HG03064 (cell line): Measurements from ENCODE around the gene RPS29.
"Not testable (repeated sequence)": the region's sequence is repeated elsewhere in the genome, so short reads cannot be mapped to it uniquely, and the experiment has no call there.

ENCODE experiments used
- ATAC-seq: cut with Tn5 transposase; IDR thresholded peaks from one replicate; pipeline ENCODE4 v1.9.1; 2021; ENCODE audit warnings: low read depth; ENCODE audit not compliant: unreplicated experiment

RPS29 gene

DNA sequence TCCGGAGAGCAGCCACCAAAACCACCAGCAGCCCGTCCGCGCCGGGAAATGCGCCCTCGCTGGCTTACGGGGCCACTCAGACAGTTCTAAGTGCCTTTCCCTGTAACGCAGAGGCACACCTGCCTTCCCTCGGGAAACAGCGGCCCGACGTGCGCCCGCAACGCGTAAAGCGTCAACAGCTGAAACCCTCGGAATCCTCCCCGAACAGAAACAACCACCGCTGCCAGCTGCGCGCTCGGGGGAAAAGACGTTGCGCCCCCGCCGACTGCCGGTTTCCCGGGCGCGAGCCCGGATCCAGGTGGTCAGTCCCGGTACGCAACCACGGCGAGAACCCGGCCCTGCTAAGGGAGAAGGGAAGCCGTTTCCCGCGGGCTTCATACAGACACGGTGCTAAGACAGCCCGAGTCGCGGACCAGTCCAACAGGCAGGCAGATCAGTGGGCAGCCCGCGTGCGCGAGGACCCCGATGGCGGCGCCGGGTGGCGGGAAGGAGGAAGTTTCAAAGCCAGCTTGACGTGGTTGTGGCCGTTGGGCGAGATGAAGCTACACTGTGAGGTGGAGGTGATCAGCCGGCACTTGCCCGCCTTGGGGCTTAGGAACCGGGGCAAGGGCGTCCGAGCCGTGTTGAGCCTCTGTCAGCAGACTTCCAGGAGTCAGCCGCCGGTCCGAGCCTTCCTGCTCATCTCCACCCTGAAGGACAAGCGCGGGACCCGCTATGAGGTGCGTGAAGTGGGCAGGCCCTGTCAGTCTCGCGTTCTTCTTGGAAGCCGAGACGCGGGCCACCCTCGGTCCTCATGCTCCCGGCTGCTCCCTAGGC is 12.5 kb upstream of the RPS29 start, which contains the start of gene LRR1:
TSS of gene LRR1 (plus strand) at position 456 of the 816 bp plus-strand sequence. CDS start at position 537, 81 bp downstream.
- peak; percentile 60 for ATAC-seq

DNA sequence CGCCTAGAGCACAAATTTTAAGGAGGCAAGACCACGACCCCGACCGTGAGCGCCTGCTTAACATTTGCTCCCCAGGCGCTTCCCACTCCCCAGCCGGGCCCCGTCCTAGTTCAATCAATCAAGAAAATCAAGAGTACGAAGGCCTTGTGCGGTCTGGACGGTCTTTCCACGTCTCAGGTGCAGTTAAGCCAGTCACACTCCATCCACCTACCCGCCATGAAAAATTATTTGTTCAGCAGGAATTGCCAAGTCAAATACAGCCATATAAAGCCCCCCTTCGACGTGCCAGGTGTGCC is 12.0 kb upstream of the RPS29 start:
- ATAC-seq = no peak

DNA sequence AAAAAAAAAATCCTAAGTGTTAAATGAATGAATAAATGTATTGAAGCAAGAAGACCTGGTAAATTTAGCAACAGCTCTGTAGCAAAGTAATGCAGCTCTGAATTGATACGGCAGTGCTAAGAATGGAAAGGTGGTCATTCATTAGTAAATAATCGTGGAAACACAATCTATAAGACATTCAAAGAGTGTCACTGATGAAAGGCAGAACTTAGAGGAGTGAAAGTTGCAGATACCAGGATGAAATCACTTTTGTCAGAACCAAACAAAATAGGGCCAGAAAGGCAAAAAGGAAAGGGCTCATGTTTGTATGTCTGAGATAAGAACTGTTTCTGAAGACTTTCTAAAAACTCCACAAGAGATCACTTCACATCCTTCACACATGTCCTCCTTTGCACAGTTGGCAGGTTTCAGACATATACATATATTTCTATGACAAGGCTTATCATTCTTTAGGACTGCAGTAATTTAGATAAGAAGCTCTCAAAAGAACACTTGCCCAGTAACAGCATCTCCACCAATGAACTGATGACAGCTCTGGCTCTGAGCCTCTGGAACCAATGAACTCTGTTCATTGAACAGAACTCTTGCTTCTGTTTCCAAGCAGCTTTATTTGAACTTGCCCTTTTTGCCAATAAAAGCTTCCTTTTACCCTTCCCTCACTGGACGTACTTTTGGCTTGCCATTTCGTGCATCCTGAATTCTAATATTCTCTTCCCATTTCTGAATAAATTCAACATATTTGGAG is 8.3 kb upstream of the RPS29 start:
- ATAC-seq = no peak

DNA sequence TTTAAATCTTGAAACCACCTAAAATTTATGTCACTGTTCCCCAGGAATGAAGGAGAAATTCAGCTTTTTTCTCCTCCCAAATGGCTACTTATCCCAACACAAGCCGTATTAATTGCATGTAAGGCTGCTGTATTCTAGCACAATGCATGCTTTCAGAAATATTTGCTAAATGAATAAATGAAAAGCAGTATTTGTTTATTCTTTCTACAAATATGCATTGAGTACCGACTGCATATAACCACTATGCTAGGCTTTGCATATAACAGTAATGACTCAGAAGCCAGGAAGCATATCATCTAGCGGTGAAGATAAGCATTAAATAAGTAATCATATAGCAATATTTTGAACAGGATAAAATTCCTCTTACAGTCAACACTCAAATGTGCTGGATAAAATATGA is 6.8 kb upstream of the RPS29 start:
- no peak for ATAC-seq

DNA sequence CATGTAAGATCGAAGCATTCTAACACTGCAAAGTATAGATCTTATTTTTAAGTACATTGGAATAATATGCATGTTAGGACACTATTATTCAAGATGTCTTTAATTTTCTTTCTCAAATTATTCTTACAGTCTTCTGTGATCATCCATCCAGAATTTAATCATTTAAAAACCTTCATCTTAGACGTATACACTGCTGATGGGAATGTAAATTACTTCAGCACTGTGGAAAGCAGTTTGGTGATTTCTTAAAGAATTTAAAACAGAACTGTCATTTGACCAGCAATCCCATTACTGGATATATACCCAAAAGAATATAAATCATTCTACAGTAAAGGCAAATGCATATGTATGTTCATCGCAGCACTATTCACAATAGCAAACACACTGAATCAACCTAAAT is 3.2 kb upstream of the RPS29 start:
- ATAC-seq = no peak

DNA sequence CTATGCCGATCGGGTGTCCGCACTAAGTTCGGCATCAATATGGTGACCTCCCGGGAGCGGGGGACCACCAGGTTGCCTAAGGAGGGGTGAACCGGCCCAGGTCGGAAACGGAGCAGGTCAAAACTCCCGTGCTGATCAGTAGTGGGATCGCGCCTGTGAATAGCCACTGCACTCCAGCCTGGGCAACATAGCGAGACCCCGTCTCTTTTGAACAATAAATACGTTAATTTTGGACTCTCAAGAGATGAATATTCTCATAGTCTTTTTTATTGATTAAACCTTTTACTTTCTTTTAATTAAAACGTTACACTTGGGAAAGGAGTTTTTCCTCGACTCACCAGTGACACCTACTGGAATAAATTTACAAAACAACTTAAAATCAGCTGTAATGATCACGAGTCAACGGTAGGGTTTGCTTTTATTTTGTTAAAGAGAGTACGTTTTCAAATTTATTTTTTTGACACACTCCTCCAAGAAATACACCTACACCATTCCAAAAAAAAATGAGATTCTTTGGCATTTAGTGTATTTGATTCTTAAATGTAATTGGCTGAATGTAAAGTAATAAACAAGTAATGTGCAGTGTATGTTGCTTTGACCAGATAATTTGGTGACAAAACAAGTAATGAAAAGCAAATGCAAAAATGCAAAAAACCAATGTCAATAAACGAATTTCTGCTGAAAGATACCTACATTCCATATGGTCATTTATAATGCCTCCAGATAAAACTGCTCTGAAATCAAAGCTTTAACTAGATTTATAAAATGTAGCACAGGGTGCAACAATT is 687 bp upstream of the RPS29 start:
- peak; percentile 29 for ATAC-seq

DNA sequence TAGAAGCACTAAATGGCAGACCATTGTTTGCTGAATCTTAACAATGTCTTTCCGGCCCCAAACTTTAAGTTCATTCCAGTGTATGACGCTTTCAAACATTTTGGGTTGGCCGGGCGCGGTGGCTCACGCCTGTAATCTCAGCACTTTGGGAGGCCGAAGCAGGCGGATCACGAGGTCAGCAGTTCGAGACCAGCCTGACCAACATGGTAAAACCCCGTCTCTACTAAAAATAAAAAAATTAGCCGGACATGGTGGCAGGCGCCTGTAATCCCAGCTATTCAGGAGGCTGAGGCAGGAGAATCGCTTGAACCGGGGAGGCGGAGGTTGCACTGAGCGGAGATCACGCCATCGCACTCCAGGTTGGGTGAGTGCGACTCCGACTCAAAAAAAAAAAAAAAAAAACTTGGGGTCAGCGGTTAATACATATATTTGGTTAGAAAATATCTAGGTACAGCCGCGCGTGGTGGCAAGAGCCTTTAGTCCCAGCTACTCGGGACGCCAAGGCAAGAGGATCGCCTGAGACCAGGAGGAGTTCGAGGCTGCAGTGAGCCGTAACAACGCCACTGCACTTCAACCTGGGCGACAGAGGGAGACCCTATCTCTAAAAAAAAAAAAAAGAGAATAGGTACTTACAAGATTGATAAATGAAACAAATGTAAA is 1.1 kb downstream of the RPS29 start:
- ATAC-seq = not testable (repeated sequence)

DNA sequence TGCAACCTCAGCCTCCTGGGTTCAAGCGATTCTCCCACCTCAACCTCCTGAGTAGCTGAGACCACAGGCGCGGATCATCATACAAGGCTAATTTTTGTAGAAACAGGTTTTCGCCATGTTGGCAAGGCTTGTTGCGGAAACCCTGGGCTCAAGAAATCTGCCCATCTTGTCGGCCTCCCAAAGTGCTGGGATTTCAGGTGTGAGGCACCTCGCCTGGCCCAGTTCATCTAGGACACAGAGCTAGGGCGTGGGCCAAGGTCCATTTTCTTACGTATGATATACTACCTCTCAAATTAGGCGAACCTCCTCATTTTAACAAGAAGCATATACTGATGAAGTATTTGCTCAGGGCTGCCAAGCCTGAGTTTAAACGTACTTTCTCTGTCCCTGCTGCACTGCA is 2.1 kb downstream of the RPS29 start:
- ATAC-seq = no peak

DNA sequence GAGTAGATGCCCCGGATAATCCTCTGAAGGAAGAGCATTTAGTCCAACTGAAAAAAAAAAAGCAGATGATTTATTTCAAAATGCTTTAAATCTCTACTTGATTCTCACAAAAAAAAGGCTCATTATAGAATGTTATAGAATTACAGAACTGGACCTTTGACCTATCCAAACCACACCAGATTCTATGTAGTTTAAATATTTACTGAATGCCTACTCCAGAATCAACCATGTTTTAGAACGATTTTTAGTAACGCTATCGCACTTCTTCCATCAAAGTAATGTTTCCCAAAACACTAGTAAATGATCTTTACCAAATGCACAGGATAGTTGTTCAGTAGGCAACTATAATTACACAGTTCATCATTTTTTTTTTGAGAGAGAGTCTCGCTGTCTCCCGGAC is 2.6 kb downstream of the RPS29 start:
- ATAC-seq = no peak

DNA sequence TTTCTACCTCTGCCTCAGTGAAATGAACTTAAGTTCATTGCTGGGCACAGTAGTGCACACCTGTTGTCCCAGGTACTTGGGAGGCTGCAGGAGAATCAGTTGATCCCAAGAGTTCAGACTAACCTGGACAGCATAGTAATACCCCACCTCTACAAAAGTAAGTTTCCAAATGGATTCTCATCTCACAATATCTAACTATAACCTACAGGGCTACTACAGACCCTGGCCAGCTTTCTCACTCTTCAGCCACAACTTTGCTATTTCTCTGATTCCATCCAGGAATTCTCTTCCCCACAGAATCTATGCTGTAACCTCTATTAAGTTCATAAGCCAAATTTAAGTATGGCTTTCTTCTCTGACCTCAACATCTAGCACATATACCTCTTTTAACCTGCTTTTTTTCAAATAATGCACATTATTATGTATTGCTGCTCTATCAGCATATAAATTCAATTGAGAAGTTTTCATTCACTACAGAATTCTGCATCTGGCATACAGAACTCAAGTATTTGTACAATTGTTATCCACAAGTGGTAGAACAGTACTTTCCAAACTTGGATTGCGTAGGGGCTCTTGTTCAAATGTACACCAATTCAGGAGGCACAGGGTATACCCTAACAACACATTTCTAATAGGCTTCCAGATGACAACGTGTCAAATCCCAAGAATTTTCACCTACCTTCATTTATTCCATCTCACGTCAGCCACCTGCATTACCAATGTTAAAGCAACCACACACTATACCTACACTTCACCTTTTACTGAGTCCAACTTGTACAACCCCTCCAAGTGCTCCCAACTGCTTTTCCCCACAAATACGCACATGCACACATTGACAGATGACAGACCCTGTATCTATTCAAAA is 3.8 kb downstream of the RPS29 start:
- no peak for ATAC-seq

DNA sequence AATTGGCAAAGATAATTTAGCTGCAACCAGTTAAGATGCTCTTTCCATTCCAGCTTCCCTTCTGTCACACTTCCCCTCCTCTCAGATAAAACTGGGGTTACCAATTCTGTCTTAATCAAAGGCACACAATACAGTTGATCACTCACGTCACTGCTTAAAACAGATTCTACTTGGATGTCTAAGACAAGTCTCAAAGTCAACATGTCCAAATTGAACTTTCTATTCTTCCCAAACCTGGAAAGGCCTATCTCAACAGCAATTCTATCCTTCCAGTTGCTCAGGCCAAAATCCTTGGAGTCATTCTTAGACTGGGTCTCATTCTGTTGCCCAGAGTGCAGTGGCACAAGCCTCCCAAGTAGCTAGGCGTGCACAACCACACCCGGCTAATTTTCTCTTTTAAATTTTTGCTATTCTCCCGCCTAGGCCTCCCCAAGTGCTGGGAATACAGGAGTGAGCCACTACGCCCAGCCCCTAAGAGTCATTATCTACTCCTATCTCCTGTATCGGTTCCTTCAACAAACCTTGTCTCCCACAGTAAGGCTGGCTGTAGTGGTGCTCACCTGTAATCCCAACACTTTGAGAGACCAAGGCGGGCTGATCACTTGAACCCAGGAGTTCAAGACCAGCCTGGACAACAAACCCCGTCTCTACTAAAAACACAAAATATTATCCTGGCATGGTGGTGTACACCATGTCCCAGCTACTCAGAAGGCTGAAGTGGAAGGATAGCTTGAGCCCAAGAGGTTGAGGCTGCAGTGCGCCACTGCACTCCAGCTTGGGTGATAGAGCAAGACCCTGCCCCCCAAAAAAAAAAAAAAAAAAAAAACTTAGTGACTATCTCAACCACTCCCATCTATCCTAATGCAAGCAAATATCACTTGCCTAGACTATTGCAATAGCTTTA is 4.7 kb downstream of the RPS29 start:
- no peak for ATAC-seq

DNA sequence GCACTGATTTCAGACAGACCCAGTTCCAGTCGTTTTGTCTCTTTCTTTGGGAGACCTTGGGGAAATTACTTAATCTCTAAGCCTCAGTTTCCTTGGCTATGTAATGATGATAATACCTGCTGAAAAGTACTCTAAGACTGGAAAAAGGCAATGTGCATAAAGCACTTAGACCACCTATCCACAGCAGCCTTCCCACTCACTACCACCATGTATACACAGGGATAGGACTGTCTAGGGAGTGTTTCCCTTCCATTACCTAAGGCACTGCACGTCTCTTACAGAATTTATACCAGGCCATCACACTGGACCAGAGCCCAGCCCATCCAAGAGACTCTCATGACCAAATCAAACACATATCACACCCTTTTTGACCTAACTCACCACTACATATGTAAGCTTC is 6.3 kb downstream of the RPS29 start:
- no peak for ATAC-seq

DNA sequence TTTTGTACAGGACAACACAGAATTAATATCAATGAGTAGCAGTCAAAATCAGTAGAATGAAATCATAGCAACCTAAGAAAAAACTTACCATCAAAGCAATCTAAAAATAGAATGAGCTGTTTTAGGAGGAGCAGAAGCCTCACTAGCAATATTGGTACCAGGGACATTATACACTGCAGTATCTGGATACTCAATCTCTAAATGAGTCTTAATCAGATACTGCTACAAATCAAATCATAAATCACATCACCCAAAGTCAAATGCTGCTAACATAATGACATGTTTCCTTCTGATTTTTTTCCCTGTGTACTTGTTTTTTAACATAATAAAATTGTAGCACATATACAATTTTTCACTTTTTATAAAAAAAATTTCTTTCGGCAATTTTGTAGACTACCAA is 8.0 kb downstream of the RPS29 start:
- no peak for ATAC-seq

DNA sequence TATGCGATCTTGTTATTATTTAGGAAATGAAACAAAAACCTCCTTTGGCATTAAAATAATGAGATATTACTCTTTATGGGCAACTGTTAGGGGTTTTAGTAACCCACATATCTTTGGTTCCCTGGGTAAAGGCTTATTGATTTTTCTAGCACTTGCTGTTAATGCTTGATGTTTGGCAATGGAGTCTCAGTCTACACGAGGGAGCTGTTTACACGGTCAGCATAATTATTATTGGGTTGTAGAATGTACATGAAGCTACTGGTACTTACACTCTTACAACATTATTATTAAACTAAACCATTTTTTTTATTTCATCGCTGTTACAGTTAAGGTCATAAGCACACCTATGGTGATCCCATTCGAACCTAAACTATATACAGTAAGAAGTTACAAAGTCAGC is 12.1 kb downstream of the RPS29 start:
- ATAC-seq = no peak

DNA sequence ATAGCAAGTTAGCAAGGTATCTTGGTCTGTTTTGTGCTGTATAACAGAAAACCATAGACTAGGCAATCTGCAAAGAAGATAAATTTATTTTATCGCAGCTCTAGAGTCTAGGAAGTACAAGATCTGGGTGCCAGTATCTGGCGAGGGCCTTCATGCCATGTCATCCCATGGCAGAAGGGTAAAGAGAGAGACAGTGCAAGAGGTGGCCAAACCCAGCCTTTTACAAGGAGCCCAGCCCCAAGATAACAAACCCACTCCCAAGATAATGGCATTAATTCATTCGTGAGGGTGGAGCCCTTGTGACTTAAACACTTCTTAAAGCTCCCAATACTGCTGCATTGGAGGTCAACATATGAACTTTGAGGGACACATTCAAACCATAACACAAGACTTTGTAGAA is 16.9 kb downstream of the RPS29 start:
- ATAC-seq = no peak

DNA sequence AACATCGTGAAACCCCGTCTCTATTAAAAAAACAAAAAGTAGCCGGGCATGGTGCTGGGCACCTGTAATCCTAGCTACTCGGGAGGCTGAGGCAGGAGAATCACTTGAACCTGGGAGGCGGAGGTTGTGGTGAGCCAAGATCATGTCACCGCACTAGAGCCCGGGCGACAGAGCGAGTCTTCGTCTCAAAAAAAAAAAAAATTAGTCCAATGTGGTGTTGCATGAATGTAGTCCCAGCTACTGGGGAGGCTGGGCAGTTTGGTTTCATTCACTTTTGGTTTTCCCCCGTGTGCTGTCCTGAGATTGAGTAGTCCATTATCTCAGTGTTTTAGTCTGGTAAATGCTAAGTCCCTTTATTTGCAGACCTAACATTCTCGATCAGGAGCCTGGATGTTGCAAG is 19.5 kb downstream of the RPS29 start:
- no peak for ATAC-seq

DNA sequence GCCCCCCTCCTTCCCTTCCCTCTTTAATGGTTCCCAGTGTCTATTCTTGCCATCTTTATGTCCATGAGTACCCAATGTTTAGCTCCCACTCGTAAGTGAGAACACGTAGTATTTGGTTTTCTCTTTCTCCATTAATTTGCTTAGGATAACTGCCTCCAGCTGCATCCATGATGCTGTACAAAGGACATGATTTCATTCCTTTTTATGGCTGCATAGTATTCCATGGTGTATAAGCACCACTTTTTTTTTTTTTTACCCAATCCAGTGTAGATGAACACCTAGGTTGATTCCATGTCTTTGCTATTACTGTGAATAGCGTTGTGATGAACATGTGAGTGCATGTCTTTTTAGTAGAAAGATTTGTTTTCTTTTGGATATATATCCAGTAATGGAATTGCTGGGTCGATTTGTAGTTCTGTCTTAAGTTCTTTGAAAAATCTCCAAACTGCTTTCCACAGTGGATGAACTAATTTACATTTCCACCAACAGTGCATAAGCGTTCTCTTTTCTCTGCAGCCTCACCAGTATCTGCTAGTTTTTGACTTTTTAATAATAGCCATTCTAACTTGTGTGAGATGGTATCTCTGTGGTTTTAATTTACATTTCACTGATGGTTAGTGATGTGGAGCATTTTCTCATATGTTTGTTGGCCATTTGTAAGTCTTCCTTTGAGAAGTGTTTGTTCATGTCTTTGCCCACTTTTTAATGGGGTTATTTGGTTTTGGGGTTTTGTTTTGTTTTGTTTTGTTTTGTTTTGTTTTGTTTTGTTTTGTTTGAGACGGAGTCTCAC is 26.0 kb downstream of the RPS29 start:
- ATAC-seq = no peak

DNA sequence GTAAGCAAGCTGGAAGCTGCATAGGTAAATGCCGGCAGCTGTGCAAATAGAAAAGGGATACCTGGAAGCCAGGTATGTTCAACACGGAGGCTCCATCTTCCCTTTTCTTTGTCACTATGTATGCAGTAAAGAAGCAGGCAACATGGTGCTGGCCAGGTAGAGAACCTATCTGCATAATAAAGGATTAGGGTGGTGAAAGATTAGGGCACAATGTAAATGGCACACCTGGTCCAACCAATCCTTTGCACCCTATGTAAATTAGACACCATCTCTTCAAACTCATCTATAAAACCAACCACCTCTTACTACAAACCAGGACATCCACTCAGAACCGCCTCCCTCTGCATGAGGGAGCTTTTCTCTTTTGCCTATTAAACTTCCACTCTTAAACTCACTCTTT is 32.3 kb downstream of the RPS29 start:
- ATAC-seq = no peak
